T-cell (primary cell): ENCODE measurements around the gene STX8. TPM values are rescaled to one million over a fixed set of nuclear protein-coding genes. Genes with fewer than 3 reads are reported as not detected.

Experiments
- ATAC-seq, 4 experiments: fragments of 200-7000 bp in 3 of 4; fragments of 150-1000 bp in 1 of 4; cut with Tn5 transposase; replicated peaks in 1 of 4; 1 replicate in 3 of 4; 2 replicates in 1 of 4; pipeline ENCODE4 v1.10.0; 2021; ENCODE audit warnings: moderate library complexity in 3 of 4, mild to moderate bottlenecking in 2 of 4, moderate number of reproducible peaks in 1 of 4
- CTCF ChIA-PET, 2 donors: fragments of 300-600 bp; sonication (Branson Sonifier 250); formaldehyde crosslinking; loops; one replicate each; lab custom pipeline; 2022; ENCODE audit warnings: antibody characterized with exemption in 2 of 2; lab: Charles Lee
- POLR2A ChIA-PET, 2 donors: fragments of 300-600 bp; sonication (Branson Sonifier 250); formaldehyde crosslinking; loops; one replicate each; lab custom pipeline; 2022; ENCODE audit warnings: antibody characterized with exemption in 2 of 2; lab: Charles Lee
- DNase-seq, 35 experiments: peaks; one replicate each; pipeline versions ENCODE4 v3.0.0 to v3.0.0-alpha.2; 2013 to 2023
- H3K27ac ChIP-seq: one replicate; pipeline ENCODE4 v1.5.1; 2013; ENCODE audit warnings: low read length
- H3K27me3 ChIP-seq, 2 experiments: replicated peaks in 1 of 2; 1 replicate in 1 of 2; 2 replicates in 1 of 2; pipeline versions ENCODE4 v1.6.1 to v1.7.0; 2013; ENCODE audit warnings: low read length in 1 of 2, mixed read lengths in 1 of 2; ENCODE audit not compliant: control insufficient read depth in 2 of 2, insufficient read depth in 2 of 2; ENCODE audit errors: extremely low read depth in 1 of 2
- H3K36me3 ChIP-seq, 2 donors: 1 replicate in 1 of 2; 2 replicates in 1 of 2; pipeline versions ENCODE4 v1.6.1 to v1.7.0; 2013; ENCODE audit warnings: low read length in 1 of 2; ENCODE audit not compliant: control insufficient read depth in 2 of 2, insufficient read depth in 1 of 2; ENCODE audit errors: extremely low read depth in 1 of 2
- H3K4me1 ChIP-seq, 2 experiments: 1 replicate in 1 of 2; 2 replicates in 1 of 2; pipeline versions ENCODE4 v1.6.1 to v1.7.0; 2013; ENCODE audit warnings: low read length in 2 of 2, mixed read lengths in 1 of 2; ENCODE audit not compliant: insufficient read depth in 2 of 2, control insufficient read depth in 1 of 2; ENCODE audit errors: extremely low read depth in 1 of 2
- H3K4me3 ChIP-seq, 2 donors: 1 replicate in 1 of 2; 2 replicates in 1 of 2; pipeline versions ENCODE4 v1.5.1 to v1.7.0; 2013; ENCODE audit warnings: mild to moderate bottlenecking in 2 of 2, low read length in 1 of 2, moderate library complexity in 1 of 2; ENCODE audit not compliant: control insufficient read depth in 1 of 2; ENCODE audit errors: extremely low read depth in 1 of 2
- H3K9me3 ChIP-seq: 2 replicates; pipeline ENCODE4 v1.7.0; 2013
- H3K27ac Mint-ChIP-seq, 2 donors: one replicate each; pipeline ENCODE4 v1.8.0; 2020 to 2021; ENCODE audit warnings: mild to moderate bottlenecking in 2 of 2, mixed read lengths in 2 of 2
- H3K27me3 Mint-ChIP-seq, 2 donors: one replicate each; pipeline ENCODE4 v1.8.0; 2021 to 2022; ENCODE audit warnings: mixed read lengths in 2 of 2
- H3K36me3 Mint-ChIP-seq: one replicate; pipeline ENCODE4 v1.8.0; 2021; ENCODE audit warnings: mixed read lengths
- H3K4me1 Mint-ChIP-seq, 3 donors: one replicate each; pipeline ENCODE4 v1.8.0; 2020 to 2022; ENCODE audit warnings: mixed read lengths in 3 of 3, mild to moderate bottlenecking in 1 of 3
- H3K4me3 Mint-ChIP-seq, 3 donors: one replicate each; pipeline ENCODE4 v1.8.0; 2020 to 2022; ENCODE audit warnings: mild to moderate bottlenecking in 3 of 3, mixed read lengths in 3 of 3, moderate library complexity in 3 of 3
- H3K9me3 Mint-ChIP-seq, 3 donors: one replicate each; pipeline ENCODE4 v1.8.0; 2020 to 2022; ENCODE audit warnings: mixed read lengths in 3 of 3
- WGBS: methylation state at CpG from one replicate; pipeline ENCODE4 v1.1.5; 2013; ENCODE audit warnings: missing lambda C conversion rate; ENCODE audit not compliant: insufficient coverage; 5-methylcytosine and 5-hydroxymethylcytosine counted together
- total RNA-seq, 35 experiments: library from RNA in 6 of 35; stranded (reverse) in 6 of 35; fragments of 120-200 nt in 1 of 35; gene quantifications; one replicate each; pipeline versions ENCODE4 v1.2.1 to v1.2.4 and lab custom pipeline; 2013 to 2026

The STX8 gene
- total RNA-seq, 5 donors from 2014 or later (not counting 1 experiment from before 2014, with no cell fraction given) = 34.1 to 65.2 (median 57.8) TPM

GRCh38 chr17:9512323-9513168 is 63.1 kb downstream of the STX8 start:
- Mint-ChIP-seq H3K4me1 (peaks cover 19 to 35% (median 27%) of the 10 kb centered on the region in 3 donors), H3K9me3 (peaks cover 15 to 28% (median 23%) of the 10 kb centered on the region in 3 donors), H3K27me3 (no peaks in the 10 kb centered on the region), H3K27ac (no peak overlapping the region), H3K36me3 (peaks cover 50% of the 10 kb centered on the region), H3K4me3 (no peak overlapping the region)
- WGBS = 86% methylated on average over 1 of the region's 4 CpGs
- no peak overlapping the region for H3K27ac ChIP-seq
- ATAC-seq (no peak), DNase-seq (no peak)
- no peaks in the 10 kb centered on the region for H3K36me3 ChIP-seq
- H3K4me3 ChIP-seq = no peak overlapping the region
- POLR2A ChIA-PET = no interaction called here
- peaks cover 2% of the 10 kb centered on the region for H3K9me3 ChIP-seq
- no peaks in the 10 kb centered on the region for H3K27me3 ChIP-seq
- peaks cover 3 to 4% of the 10 kb centered on the region in 2 experiments for H3K4me1 ChIP-seq
- CTCF ChIA-PET = no interaction called here

GRCh38 chr17:9509236-9509816 is 66.3 kb downstream of the STX8 start:
- Mint-ChIP-seq H3K4me3 (no peak overlapping the region), H3K27me3 (no peaks in the 10 kb centered on the region), H3K9me3 (peaks cover 15 to 28% (median 23%) of the 10 kb centered on the region in 3 donors), H3K4me1 (peaks cover 13 to 27% (median 20%) of the 10 kb centered on the region in 3 donors), H3K36me3 (peaks cover 57% of the 10 kb centered on the region), H3K27ac (no peak overlapping the region)
- no CpG with 5 or more reads among the region's 1 CpG for WGBS
- ATAC-seq (no peak), DNase-seq (no peak)
- POLR2A ChIA-PET = no interaction called here
- H3K27me3 ChIP-seq = no peaks in the 10 kb centered on the region
- no peaks in the 10 kb centered on the region for H3K4me1 ChIP-seq
- H3K27ac ChIP-seq = no peak overlapping the region
- H3K4me3 ChIP-seq = no peak overlapping the region
- H3K36me3 ChIP-seq = peaks cover 0 to under 1% of the 10 kb centered on the region in 2 donors
- H3K9me3 ChIP-seq = peaks cover 2% of the 10 kb centered on the region
- CTCF ChIA-PET = no interaction called here

DNA sequence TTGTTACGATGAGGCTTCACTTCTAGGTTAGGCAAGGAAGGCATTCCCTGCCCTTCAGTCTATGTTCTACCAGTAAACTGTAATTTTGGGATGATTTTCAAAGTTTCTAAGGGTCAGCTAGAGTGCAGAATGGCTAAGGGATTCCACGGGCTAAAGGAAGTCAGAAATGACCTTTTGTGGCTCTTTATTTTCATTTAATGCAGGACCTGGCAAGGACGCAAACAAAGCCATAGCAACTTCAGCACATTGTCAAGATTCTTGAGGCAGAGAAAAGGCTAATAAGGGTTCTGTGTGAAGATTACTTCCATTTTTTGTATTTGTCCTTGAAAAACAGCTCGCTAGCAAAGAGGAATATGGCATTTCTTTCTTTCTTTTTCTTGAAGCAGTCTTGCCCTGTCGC is 76.6 kb downstream of the STX8 start:
- no peaks in the 10 kb centered on the region for H3K9me3 ChIP-seq
- 100% methylated on average over 3 of the region's 5 CpGs for WGBS
- H3K27me3 Mint-ChIP-seq = no peaks in the 10 kb centered on the region
- no peaks in the 10 kb centered on the region for H3K9me3 Mint-ChIP-seq
- H3K4me3 Mint-ChIP-seq = no peak overlapping the region
- H3K27me3 ChIP-seq = no peaks in the 10 kb centered on the region
- peaks cover 42% of the 10 kb centered on the region for H3K36me3 Mint-ChIP-seq
- DNase-seq = no peak
- H3K36me3 ChIP-seq = peaks cover 0 to 8% of the 10 kb centered on the region in 2 donors
- H3K4me1 ChIP-seq = no peaks in the 10 kb centered on the region
- ATAC-seq = no peak
- H3K4me1 Mint-ChIP-seq = no peaks in the 10 kb centered on the region
- H3K27ac ChIP-seq = no peak overlapping the region
- ChIA-PET CTCF (no interaction called here), POLR2A (no interaction called here)
- no peak overlapping the region for H3K4me3 ChIP-seq
- H3K27ac Mint-ChIP-seq = no peak overlapping the region

DNA sequence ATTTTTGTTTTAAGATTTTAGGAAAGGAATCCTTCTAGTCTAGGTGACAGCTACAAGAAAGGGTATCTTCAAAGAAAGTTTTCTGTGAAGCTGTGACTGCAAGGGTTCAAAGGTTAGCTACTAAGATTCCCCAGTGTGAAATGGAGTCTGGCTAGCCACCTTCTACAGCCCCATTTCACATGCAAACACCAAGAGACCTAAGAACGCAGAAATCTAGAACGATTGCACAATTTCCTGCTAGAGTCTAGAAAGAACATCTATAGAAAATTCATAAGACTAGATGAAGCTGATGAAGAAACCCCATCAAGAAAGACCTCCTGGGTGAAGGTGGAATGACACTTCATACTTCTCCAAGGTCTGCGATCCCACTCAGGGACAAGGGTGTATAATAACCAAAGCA is 77.1 kb downstream of the STX8 start:
- POLR2A ChIA-PET = no interaction called here

DNA sequence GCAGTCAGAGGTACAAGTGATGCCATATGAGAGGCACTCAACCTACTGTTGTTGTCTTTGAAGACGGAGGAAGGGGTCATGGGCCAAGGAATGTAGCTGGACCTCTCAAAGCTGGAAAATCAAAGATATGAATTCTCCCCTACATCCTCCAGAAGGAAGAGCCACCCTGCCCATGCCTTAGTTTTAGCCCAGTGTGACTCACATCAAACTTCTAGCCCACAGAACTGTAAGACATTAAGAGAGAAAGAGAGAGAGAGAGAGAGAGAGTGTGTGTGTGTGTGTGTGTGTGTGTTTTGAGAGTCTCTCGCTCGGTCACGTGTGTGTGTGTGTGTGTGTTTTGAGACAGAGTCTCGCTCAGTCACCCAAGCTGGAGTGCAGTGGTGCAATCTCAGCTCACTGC is 87.1 kb downstream of the STX8 start:
- DNase-seq = no peak
- Histone ChIP-seq H3K4me3 (no peak overlapping the region), H3K27me3 (no peaks in the 10 kb centered on the region), H3K27ac (no peak overlapping the region), H3K36me3 (peaks cover 2 to 16% of the 10 kb centered on the region in 2 donors), H3K9me3 (no peaks in the 10 kb centered on the region), H3K4me1 (no peaks in the 10 kb centered on the region)
- ATAC-seq = no peak
- WGBS = no CpG with 5 or more reads among the region's 5 CpGs
- H3K4me3 Mint-ChIP-seq = no peak overlapping the region
- H3K27me3 Mint-ChIP-seq = no peaks in the 10 kb centered on the region
- POLR2A ChIA-PET = no interaction called here
- peaks cover 0 to 4% (median 0%) of the 10 kb centered on the region in 3 donors for H3K4me1 Mint-ChIP-seq
- CTCF ChIA-PET = interaction anchor here in 1 of 2 donors (0.6 to 0.7 kb wide), 2 partner anchors 45 to 273 kb away, joined by 3 to 4 read pairs; no protein-coding TSS in a partner anchor
- H3K36me3 Mint-ChIP-seq = peaks cover 66% of the 10 kb centered on the region
- no peaks in the 10 kb centered on the region for H3K9me3 Mint-ChIP-seq
- no peak overlapping the region for H3K27ac Mint-ChIP-seq

More for the DNA sequence above, 77.1 kb downstream of the STX8 start:
- ATAC-seq (no peak), DNase-seq (no peak)
- Mint-ChIP-seq H3K4me3 (no peak overlapping the region), H3K36me3 (peaks cover 44% of the 10 kb centered on the region), H3K9me3 (no peaks in the 10 kb centered on the region), H3K27ac (no peak overlapping the region), H3K27me3 (no peaks in the 10 kb centered on the region), H3K4me1 (no peaks in the 10 kb centered on the region)
- CTCF ChIA-PET = no interaction called here
- no peaks in the 10 kb centered on the region for H3K27me3 ChIP-seq
- no peaks in the 10 kb centered on the region for H3K4me1 ChIP-seq
- WGBS = no CpG with 5 or more reads among the region's 3 CpGs
- no peak overlapping the region for H3K27ac ChIP-seq
- H3K36me3 ChIP-seq = peaks cover 0 to 8% of the 10 kb centered on the region in 2 donors
- no peaks in the 10 kb centered on the region for H3K9me3 ChIP-seq
- no peak overlapping the region for H3K4me3 ChIP-seq

DNA sequence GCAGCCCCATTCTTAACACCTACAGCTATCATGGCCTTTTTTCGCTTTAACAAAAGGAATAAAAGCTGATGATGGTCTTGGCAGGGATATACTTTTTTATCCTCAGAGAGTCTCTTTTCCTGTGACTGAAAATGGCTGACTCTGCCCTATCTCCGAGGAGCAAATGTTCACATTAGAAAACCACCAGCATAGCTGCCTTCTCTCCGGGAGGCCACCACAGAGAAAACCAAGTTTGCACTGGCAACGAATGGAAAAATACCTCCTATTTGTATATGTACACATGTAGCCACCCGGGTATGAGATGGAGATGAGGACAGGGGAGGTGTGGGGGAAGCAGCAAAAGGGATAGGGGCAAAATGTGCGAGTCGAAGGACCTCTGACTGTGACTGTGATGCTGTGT is 88.2 kb downstream of the STX8 start:
- POLR2A ChIA-PET = no interaction called here
- H3K27me3 ChIP-seq = no peaks in the 10 kb centered on the region
- peaks cover 0 to 4% (median 0%) of the 10 kb centered on the region in 3 donors for H3K4me1 Mint-ChIP-seq
- peaks cover 61% of the 10 kb centered on the region for H3K36me3 Mint-ChIP-seq
- no peaks in the 10 kb centered on the region for H3K4me1 ChIP-seq
- H3K9me3 Mint-ChIP-seq = no peaks in the 10 kb centered on the region
- H3K4me3 Mint-ChIP-seq = no peak overlapping the region
- ATAC-seq (no peak), DNase-seq (no peak)
- H3K4me3 ChIP-seq = no peak overlapping the region
- CTCF ChIA-PET = no interaction called here
- H3K27me3 Mint-ChIP-seq = no peaks in the 10 kb centered on the region
- H3K9me3 ChIP-seq = no peaks in the 10 kb centered on the region
- H3K27ac ChIP-seq = no peak overlapping the region
- H3K27ac Mint-ChIP-seq = no peak overlapping the region
- peaks cover 0 to 16% of the 10 kb centered on the region in 2 donors for H3K36me3 ChIP-seq
- 93% methylated on average over 2 of the region's 7 CpGs for WGBS
